ENCODE data around the gene IL17RE.

- TF ChIP-seq CTCF (IDR thresholded peaks at IDR 0.05), result no peak
- TF ChIP-seq POLR2A (IDR thresholded peaks at IDR 0.05), result no peak
Observed at GRCh38 chr3:9942164-9942563, 39.5 kb downstream of the IL17RE start.

Measured in right lobe of liver (tissue), 4 donors.